Natural killer cell (primary cell): ENCODE measurements around the gene CEP57. TPM values are rescaled to one million over a fixed set of nuclear protein-coding genes. Genes with fewer than 3 reads are reported as not detected.

ENCODE experiments used
- ATAC-seq, 3 donors: fragments of 150-1000 bp in 2 of 3; fragments of 200-7000 bp in 1 of 3; cut with Tn5 transposase; 1 replicate in 1 of 3; 2 replicates in 2 of 3; pipeline ENCODE4 v1.10.0; 2021; ENCODE audit warnings: mild to moderate bottlenecking in 2 of 3, moderate library complexity in 2 of 3
- DNase-seq, 2 donors: peaks; one replicate each; pipeline versions ENCODE4 v3.0.0 to v3.0.0-alpha.2; 2013 to 2021; ENCODE audit warnings: mixed read lengths in 1 of 2
- H3K27ac ChIP-seq: one replicate; pipeline ENCODE4 v1.5.1; 2013; ENCODE audit warnings: mild to moderate bottlenecking, low read length
- H3K27me3 ChIP-seq: one replicate; pipeline ENCODE4 v1.6.1; 2013; ENCODE audit warnings: low read length; ENCODE audit not compliant: control insufficient read depth, insufficient read depth
- H3K36me3 ChIP-seq: one replicate; pipeline ENCODE4 v1.6.1; 2013; ENCODE audit warnings: low read length; ENCODE audit not compliant: control insufficient read depth, insufficient read depth
- H3K4me1 ChIP-seq: one replicate; pipeline ENCODE4 v1.6.1; 2013; ENCODE audit warnings: low read length; ENCODE audit not compliant: control insufficient read depth, insufficient read depth
- H3K4me3 ChIP-seq: one replicate; pipeline ENCODE4 v1.5.1; 2013; ENCODE audit warnings: low read length
- H3K9me3 ChIP-seq: one replicate; pipeline ENCODE4 v1.6.1; 2013; ENCODE audit warnings: low read length; ENCODE audit not compliant: control insufficient read depth, insufficient read depth
- H3K27ac Mint-ChIP-seq, 2 donors: one replicate each; pipeline ENCODE4 v1.8.0; 2022; ENCODE audit warnings: mild to moderate bottlenecking in 2 of 2, mixed read lengths in 2 of 2, moderate library complexity in 1 of 2
- H3K27me3 Mint-ChIP-seq, 2 donors: one replicate each; pipeline ENCODE4 v1.8.0; 2022; ENCODE audit warnings: low read depth in 2 of 2, mixed read lengths in 2 of 2
- H3K36me3 Mint-ChIP-seq: one replicate; pipeline ENCODE4 v1.8.0; 2022; ENCODE audit warnings: mixed read lengths
- H3K4me1 Mint-ChIP-seq, 2 donors: one replicate each; pipeline ENCODE4 v1.8.0; 2022; ENCODE audit warnings: mixed read lengths in 2 of 2
- H3K4me3 Mint-ChIP-seq: one replicate; pipeline ENCODE4 v1.8.0; 2022; ENCODE audit warnings: mild to moderate bottlenecking, moderate library complexity, mixed read lengths
- H3K9me3 Mint-ChIP-seq, 2 donors: one replicate each; pipeline ENCODE4 v1.8.0; 2022; ENCODE audit warnings: mixed read lengths in 2 of 2
- CTCF ChIP-seq: fragments of 200-600 bp; IDR thresholded peaks from one replicate; pipeline ENCODE4 v1.8.0; 2022; ENCODE audit warnings: antibody characterized with exemption
- WGBS: methylation state at CpG from one replicate; pipeline ENCODE4 v1.1.7; 2013; ENCODE audit warnings: missing lambda C conversion rate; ENCODE audit not compliant: insufficient coverage; 5-methylcytosine and 5-hydroxymethylcytosine counted together
- intact Hi-C: fragments of 100-400 bp; cut with micrococcal nuclease; formaldehyde crosslinking; loops from one replicate; pipeline ENCODE4 v1.14.2; 2022
- total RNA-seq, 4 donors: library from RNA; stranded (reverse); fragments of 120-200 nt in 1 of 4; gene quantifications; one replicate each; pipeline versions ENCODE4 v1.2.3 to v1.2.4, GENCODE V29; 2013 to 2022

The CEP57 gene
- total RNA-seq, 3 donors from 2014 or later (not counting 1 experiment from before 2014, with no cell fraction given), result 40.8 to 64.9 (median 55.1) TPM

DNA sequence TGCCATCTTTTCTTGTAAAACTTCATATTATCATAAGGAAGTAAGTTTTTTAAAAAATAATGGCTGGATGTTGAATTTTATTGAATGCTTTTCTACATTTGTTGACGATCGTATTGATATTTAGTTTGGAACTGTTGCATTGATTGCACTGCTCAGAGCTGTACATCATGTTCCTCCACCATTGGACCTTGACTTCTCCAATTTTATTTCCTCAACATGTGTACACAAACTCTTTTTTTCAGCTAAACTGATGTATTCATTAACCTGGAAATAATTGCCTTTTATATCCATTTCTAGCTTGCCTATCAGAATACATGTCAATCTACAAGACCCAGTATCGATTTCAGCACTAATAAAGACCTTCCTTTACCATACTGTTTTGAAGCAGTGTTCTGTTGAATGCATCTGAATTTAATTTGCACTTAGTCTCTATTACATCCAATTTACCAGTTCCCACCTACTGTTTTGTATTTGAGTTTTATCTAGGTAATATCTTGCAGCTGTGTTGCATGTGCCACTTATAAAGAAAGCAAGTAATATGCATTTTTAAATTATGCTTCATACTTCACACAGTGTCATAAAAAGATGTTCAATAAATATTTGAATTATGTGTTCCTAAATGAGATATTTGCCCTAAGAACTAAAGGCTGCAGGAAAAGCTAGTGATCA is 5.5 kb downstream of the CEP57 start:
- no peaks in the 10 kb centered on the region for H3K36me3 Mint-ChIP-seq
- WGBS, result 100% methylated on average over 1 of the region's 3 CpGs
- peaks cover 37 to 38% of the 10 kb centered on the region in 2 donors for H3K4me1 Mint-ChIP-seq
- peak overlapping the region in 1 of 2 donors; percentile 45 for H3K27ac Mint-ChIP-seq
- H3K27me3 ChIP-seq, result no peaks in the 10 kb centered on the region
- intact Hi-C loops, result loop anchor here (10.0 kb wide), 1 partner anchor 1301 kb away; the partner anchor contains the start of genes ANKRD49 and MRE11
- DNase-seq (no peak), ATAC-seq (no peak)
- peaks cover 4% of the 10 kb centered on the region for H3K4me1 ChIP-seq
- H3K9me3 Mint-ChIP-seq, result no peaks in the 10 kb centered on the region
- H3K4me3 ChIP-seq, result no peak overlapping the region
- H3K4me3 Mint-ChIP-seq, result no peak overlapping the region
- peaks cover 12% of the 10 kb centered on the region for H3K36me3 ChIP-seq
- no peak for TF ChIP-seq CTCF
- no peak overlapping the region for H3K27ac ChIP-seq
- no peaks in the 10 kb centered on the region for H3K9me3 ChIP-seq
- H3K27me3 Mint-ChIP-seq, result no peaks in the 10 kb centered on the region

DNA sequence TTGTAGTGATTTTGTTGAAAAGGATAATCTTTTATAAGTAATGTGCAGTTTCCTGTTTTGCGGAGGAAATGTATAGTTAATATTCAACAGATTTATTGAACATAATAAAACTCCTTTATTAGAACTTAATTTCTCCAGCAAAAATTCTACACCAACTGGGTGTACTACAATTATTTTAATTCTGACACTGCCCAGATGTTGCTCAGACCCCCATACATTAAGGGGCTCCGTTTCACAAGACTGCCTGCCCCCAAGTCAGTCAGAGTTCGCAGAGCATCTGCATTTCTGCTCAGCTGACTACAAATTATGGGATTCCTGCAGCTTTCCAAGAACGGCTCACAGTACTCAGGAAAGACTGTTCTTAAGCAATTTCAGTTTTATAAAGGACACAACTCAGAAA is 6.2 kb downstream of the CEP57 start:
- no peak for TF ChIP-seq CTCF
- Mint-ChIP-seq H3K4me1 (peaks cover 31% of the 10 kb centered on the region in 2 donors), H3K36me3 (no peaks in the 10 kb centered on the region), H3K27me3 (no peaks in the 10 kb centered on the region), H3K27ac (no peak overlapping the region), H3K9me3 (no peaks in the 10 kb centered on the region), H3K4me3 (no peak overlapping the region)
- H3K4me1 ChIP-seq, result no peaks in the 10 kb centered on the region
- no peak overlapping the region for H3K27ac ChIP-seq
- ATAC-seq (no peak), DNase-seq (no peak)
- H3K36me3 ChIP-seq, result peaks cover 17% of the 10 kb centered on the region
- H3K27me3 ChIP-seq, result no peaks in the 10 kb centered on the region
- intact Hi-C loops, result loop anchor here (10.0 kb wide), 1 partner anchor 1302 kb away; the partner anchor contains the start of genes ANKRD49 and MRE11
- no peaks in the 10 kb centered on the region for H3K9me3 ChIP-seq
- over 99% methylated on average over 3 of the region's 4 CpGs for WGBS
- H3K4me3 ChIP-seq, result no peak overlapping the region

- no peaks in the 10 kb centered on the region for H3K9me3 ChIP-seq
- H3K36me3 Mint-ChIP-seq, result no peaks in the 10 kb centered on the region
- peaks cover 21% of the 10 kb centered on the region for H3K36me3 ChIP-seq
- no peaks in the 10 kb centered on the region for H3K27me3 ChIP-seq
- DNase-seq (no peak), ATAC-seq (no peak)
- no peak overlapping the region for H3K27ac Mint-ChIP-seq
- no peaks in the 10 kb centered on the region for H3K4me1 ChIP-seq
- intact Hi-C loops, result loop anchor here (10.0 kb wide), 1 partner anchor 1305 kb away; the partner anchor contains the start of genes ANKRD49 and MRE11
- H3K4me1 Mint-ChIP-seq, result peaks cover 13 to 18% of the 10 kb centered on the region in 2 donors
- H3K9me3 Mint-ChIP-seq, result no peaks in the 10 kb centered on the region
- no peak overlapping the region for H3K4me3 Mint-ChIP-seq
- no peaks in the 10 kb centered on the region for H3K27me3 Mint-ChIP-seq
- WGBS, result 82% methylated on average over 1 of the region's 1 CpG
- H3K27ac ChIP-seq, result no peak overlapping the region
- H3K4me3 ChIP-seq, result no peak overlapping the region
- TF ChIP-seq CTCF, result no peak
Observed at GRCh38 chr11:95799546-95799945, 9.2 kb downstream of the CEP57 start.
